T-helper 22 cell (primary cell): ENCODE measurements around the gene SH2D3C.
A peak's percentile ranks its signal among the peaks of the same experiment; 100 is the strongest.

Experiments used
- DNase-seq: peaks from one replicate; pipeline ENCODE4 v3.0.0-alpha.2; 2020; ENCODE audit warnings: low read depth

The SH2D3C gene

GRCh38 chr9:127715470-127716337 lies 62.8 kb downstream of the SH2D3C start, which contains the start of the genes PTRH1 and TTC16:
PTRH1 (minus strand) TSS chr9:127715663; CDS start chr9:127715639, 24 bp downstream.
TTC16 (plus strand) TSS chr9:127716079; CDS start chr9:127716146, 67 bp downstream.
- peak; percentile 94 for DNase-seq

DNA sequence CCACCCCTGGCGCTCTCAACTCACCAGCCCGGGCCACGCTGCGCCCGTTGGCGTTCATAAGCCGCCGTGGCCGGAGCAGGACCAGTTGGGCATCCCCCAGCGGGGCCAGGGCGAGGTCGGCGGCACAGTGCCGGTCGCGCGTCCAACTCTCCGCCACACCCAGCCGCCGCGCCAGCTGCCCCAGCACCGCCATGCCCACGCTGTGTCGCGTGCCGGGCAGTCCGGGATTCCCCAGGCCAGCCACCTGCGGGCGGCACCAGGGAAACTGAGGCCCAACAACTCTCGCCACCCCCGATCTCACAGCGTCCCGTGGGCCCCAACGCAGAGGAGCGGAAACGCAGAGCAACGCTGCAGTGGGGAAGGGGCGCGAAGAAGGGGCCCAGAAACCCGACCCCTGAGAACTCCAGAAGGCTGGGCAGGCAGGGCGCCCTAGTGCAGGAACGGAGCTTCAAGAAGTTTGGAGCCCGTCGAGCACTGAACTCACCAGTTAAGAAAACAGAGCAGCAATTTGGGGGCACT lies 63.5 kb downstream of the SH2D3C start:
- DNase-seq = no peak

DNA sequence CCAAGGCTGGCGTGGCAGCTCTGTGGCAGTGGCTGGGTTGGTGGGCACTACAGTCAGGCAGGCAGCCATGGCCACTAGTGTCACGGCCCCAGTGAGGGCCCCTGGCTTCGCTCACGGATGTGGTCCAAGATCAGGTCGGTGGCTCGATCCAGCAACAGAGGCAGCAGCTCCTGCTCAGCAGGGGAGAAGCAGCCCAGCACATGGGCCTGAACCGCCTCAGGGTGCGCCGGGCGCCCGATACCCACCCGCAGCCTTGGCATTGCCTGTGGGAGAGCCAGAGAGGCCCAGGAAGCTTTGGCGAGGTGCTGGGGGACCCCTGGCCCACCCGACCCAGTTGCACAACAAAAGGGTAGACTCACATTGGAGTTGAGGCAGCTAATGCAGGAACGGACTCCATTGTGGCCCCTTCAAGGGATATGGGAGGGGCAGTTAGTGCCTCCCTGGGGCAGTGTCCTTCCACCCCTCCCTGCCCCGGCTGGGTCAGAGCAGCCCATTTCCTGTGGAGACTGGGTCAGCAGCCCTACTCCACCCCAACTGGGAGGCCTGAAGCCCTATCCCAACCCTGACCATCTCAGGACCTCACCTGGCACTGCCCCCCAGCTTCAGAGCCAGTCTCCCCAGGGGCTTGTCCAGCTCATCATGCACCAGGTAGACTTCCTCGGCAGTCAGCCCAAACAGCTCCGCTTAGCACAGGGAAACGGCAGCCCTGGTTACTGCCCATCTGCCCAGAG lies 64.3 kb downstream of the SH2D3C start:
- DNase-seq = no peak

- no peak for DNase-seq
These were observed 65.6 kb downstream of the SH2D3C start for GRCh38 chr9:127712867-127713266.

- no peak for DNase-seq
These were observed 66.1 kb downstream of the SH2D3C start for GRCh38 chr9:127712371-127712770.

- DNase-seq = no peak
These were observed 66.6 kb downstream of the SH2D3C start for GRCh38 chr9:127711831-127712274.

GRCh38 chr9:127711226-127711701 lies 67.2 kb downstream of the SH2D3C start:
- DNase-seq = no peak

- DNase-seq = no peak
These were observed 68.2 kb downstream of the SH2D3C start for GRCh38 chr9:127710204-127710783.

- DNase-seq = no peak
These were observed 69.4 kb downstream of the SH2D3C start for GRCh38 chr9:127708952-127709587.

- no peak for DNase-seq
These were observed 70.7 kb downstream of the SH2D3C start for GRCh38 chr9:127707766-127708165.

- no peak for DNase-seq
These were observed 71.6 kb downstream of the SH2D3C start, which contains the start of gene CFAP157 for GRCh38 chr9:127706836-127707241. CFAP157 (plus strand) TSS chr9:127706988; CDS start chr9:127707032, 44 bp downstream.

DNA sequence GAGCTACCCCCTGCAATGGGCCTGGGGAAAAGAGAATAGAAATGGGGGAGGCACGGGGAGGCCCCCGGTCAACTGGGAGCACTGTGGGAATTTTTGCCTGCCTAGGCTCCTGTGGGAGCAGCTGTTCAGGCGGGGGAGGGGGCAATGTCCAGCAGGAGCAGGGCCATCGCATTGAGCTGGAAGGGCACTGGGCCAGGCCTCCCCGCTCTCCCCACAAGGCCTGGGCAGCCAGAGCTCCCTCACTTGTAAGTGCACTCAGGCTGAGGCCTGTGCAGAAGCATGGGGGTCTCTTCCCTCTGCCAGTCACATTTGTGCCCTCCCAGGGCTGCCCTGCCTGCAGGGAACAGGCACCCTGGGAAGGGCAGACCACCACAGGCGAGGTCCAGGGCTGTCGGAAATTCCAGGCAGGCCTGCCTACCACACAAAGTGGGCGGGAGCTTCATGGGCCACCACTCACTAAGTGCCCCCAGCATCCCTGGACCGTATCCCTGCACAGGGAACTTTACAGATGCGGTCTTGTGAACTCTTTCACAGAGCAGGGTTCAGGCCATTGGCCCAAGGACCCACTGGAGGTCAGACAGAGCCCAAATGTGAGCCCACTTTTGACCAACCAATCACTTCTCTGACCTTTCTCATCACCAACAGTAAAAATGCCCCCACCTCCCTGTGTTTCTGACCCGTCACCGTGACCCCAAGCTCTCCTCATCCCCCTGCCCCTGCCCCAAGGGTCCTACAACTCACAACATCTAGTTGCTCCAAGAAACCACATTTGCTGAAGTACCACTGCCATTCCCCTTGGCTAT lies 72.7 kb downstream of the SH2D3C start:
- no peak for DNase-seq

DNA sequence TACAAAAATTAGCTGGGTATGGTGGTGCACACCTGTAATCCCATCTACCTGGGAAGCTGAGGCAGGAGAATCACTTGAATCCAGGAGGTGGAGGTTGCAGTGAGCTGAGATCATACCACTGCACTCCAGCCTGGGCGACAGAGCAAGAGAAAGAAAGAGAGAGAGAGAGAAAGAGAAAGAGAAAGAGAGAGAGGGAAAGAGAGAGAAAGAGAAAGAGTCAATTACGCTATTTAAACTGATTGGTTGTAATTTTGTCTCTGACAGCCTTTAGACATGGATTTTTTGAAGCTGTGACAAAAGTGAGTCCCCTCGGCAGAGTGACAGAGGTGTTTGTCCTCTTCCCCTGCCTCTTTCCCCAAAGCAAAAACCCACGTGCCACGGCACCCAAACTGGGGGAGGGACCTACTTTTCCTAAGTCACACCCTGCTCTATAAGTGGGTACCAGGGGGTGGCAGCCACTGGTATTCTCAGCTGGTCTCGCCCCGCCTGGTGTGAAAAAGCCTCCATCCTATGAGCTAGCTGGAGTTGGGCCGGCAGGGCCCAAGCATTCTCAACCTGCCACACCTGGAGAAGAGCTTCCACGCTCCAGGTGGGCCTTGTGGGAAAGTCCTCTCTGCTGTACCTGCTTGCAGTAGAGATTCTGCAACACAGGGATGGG lies 75.0 kb downstream of the SH2D3C start:
- DNase-seq = no peak

DNA sequence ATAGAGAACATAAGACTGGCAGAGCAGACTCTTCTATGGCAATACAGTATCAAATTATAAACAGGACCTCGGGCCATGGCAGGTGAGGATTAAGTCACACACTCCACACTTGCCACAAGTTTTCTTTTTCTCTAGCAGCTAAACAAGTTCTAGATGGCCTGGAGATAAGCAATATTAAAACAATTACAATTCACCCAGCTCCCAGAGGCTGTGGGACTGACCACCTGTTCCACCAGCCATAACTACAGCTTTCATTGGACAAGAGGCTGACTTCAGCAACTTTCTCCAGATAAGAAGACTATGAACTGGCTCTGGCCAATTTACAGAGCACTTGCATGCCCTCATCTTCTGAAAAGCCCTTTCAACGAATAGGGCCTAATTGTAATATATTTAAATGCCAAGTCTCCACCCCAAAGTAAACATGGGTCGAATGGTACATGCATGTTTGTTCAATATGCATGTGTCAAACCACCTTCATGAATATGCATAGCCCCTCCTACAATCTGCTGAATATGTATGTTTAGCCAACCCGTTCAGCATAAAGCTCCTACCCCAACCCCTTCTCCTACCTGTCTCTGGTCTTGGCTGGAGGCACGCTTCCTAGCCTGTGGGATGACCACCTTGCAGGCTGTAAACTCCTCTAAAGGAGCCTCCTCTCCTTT lies 77.7 kb downstream of the SH2D3C start:
- no peak for DNase-seq

GRCh38 chr9:127700140-127700539 lies 78.3 kb downstream of the SH2D3C start:
- DNase-seq = no peak

DNA sequence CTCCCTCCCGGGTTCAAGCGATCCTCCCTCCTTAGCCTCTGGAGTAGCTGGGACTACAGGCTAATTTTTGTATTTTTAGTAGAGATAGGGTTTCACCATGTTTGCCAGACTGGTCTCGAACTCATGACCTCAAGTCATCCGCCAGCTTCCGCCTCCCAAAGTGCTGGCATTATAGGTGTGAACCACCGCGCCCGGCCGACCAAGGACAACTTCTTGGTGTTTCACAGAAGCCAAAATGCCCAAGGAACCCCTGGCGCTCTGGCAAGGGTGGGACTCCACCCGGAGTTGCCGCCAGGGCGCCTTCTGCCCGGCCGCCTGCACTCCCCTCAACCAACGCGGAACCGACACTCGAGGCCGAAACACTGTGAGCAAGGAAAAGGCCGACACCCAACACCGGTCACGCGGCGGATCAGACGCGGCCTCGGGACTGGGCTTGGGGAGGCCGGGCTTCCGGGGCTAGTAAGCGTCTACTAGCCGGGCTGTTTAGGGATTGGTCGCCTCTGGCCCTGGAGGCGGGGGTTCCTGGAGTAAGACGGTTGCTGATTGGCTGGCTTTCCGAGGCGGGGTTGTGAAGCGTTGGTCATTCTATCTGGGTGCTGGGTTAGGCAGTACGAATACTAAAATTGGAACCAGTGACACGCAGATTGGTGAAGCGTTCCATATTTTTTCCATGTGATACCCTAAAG lies 79.3 kb downstream of the SH2D3C start:
- DNase-seq = peak; percentile 70

- no peak for DNase-seq
These were observed 80.1 kb downstream of the SH2D3C start for GRCh38 chr9:127698386-127698785.

DNA sequence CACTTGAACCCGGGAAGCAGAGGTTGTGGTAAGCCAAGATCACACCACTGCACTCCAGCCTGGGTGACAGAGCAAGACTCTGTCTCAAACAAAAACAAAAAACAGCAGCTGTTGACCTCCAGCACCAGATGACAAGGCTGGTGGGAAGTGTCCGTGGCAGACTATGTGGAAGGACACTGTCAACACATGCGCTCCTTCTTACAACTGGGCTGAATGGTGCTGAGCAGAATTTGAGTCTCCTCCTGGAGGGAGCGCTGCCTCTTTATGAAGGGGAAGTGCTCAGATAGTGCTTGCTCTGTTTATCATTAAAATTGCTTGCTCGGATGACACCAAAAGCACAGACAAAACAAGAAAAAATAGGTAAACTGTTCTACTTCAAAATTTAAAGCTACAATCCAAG lies 80.9 kb downstream of the SH2D3C start:
- no peak for DNase-seq
